ENCODE data around the gene SIRT2.

SIRT2 gene

GRCh38 chr19:38843175-38843758 is 56.2 kb downstream of the SIRT2 start:
- Mint-ChIP-seq H3K36me3 (ENCODE audit: low read depth) (peaks cover 100% of the 10 kb centered on the region), H3K27ac (no peak overlapping the region), H3K4me3 (no peak overlapping the region), H3K9me3 (no peaks in the 10 kb centered on the region), H3K4me1 (ENCODE audit: low read depth) (peaks cover 39% of the 10 kb centered on the region), H3K27me3 (no peaks in the 10 kb centered on the region)
- intact Hi-C loops (cut with micrococcal nuclease), result loop anchor here (10.0 kb wide), 1 partner anchor 108 kb away; no protein-coding TSS in a partner anchor

- intact Hi-C loops (cut with micrococcal nuclease), result loop anchor here (10.0 kb wide), 1 partner anchor 108 kb away; no protein-coding TSS in a partner anchor
- Mint-ChIP-seq H3K4me1 (ENCODE audit: low read depth) (peaks cover 33% of the 10 kb centered on the region), H3K36me3 (ENCODE audit: low read depth) (peaks cover 100% of the 10 kb centered on the region), H3K4me3 (no peak overlapping the region), H3K9me3 (no peaks in the 10 kb centered on the region), H3K27ac (no peak overlapping the region), H3K27me3 (no peaks in the 10 kb centered on the region)
Measured at GRCh38 chr19:38842439-38843174, 56.8 kb downstream of the SIRT2 start.

GRCh38 chr19:38841787-38842438 is 57.5 kb downstream of the SIRT2 start:
- Mint-ChIP-seq H3K4me1 (ENCODE audit: low read depth) (peaks cover 28% of the 10 kb centered on the region), H3K4me3 (no peak overlapping the region), H3K27me3 (no peaks in the 10 kb centered on the region), H3K27ac (no peak overlapping the region), H3K9me3 (no peaks in the 10 kb centered on the region), H3K36me3 (ENCODE audit: low read depth) (peaks cover 100% of the 10 kb centered on the region)
- intact Hi-C loops (cut with micrococcal nuclease), result loop anchor here (10.0 kb wide), 1 partner anchor 107 kb away; no protein-coding TSS in a partner anchor

GRCh38 chr19:38841180-38841766 is 58.1 kb downstream of the SIRT2 start:
- Mint-ChIP-seq H3K9me3 (no peaks in the 10 kb centered on the region), H3K4me3 (no peak overlapping the region), H3K36me3 (ENCODE audit: low read depth) (peaks cover 100% of the 10 kb centered on the region), H3K27ac (no peak overlapping the region), H3K27me3 (no peaks in the 10 kb centered on the region), H3K4me1 (ENCODE audit: low read depth) (peaks cover 27% of the 10 kb centered on the region)
- intact Hi-C loops (cut with micrococcal nuclease), result loop anchor here (10.0 kb wide), 1 partner anchor 106 kb away; no protein-coding TSS in a partner anchor

DNA sequence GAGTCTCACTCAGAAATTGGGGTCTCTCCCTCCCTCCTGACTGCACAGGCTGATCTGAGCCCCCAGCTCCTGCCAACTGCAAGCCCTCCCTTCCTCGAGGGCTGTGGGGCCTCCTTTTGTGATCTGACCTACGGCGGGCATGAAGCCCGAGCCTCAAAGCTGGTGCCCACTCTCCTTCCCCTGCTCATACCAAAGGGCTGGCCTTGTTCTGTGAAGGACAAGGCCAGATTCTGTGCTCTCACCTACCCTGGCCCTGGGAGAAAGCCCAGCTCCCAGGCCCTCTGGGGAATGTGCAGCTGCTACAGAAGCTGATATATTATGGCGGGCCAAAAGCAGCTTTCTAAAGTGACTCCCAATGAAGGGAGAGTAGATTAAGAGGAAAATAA is 58.8 kb downstream of the SIRT2 start:
- H3K9me3 Mint-ChIP-seq, result no peaks in the 10 kb centered on the region
- H3K4me3 Mint-ChIP-seq, result no peak overlapping the region
- H3K27me3 Mint-ChIP-seq, result no peaks in the 10 kb centered on the region
- intact Hi-C loops (cut with micrococcal nuclease), result loop anchor here (10.0 kb wide), 1 partner anchor 106 kb away; no protein-coding TSS in a partner anchor
- H3K27ac Mint-ChIP-seq, result no peak overlapping the region
- peaks cover 100% of the 10 kb centered on the region for H3K36me3 Mint-ChIP-seq (ENCODE audit: low read depth)
- H3K4me1 Mint-ChIP-seq (ENCODE audit: low read depth), result peaks cover 24% of the 10 kb centered on the region

DNA sequence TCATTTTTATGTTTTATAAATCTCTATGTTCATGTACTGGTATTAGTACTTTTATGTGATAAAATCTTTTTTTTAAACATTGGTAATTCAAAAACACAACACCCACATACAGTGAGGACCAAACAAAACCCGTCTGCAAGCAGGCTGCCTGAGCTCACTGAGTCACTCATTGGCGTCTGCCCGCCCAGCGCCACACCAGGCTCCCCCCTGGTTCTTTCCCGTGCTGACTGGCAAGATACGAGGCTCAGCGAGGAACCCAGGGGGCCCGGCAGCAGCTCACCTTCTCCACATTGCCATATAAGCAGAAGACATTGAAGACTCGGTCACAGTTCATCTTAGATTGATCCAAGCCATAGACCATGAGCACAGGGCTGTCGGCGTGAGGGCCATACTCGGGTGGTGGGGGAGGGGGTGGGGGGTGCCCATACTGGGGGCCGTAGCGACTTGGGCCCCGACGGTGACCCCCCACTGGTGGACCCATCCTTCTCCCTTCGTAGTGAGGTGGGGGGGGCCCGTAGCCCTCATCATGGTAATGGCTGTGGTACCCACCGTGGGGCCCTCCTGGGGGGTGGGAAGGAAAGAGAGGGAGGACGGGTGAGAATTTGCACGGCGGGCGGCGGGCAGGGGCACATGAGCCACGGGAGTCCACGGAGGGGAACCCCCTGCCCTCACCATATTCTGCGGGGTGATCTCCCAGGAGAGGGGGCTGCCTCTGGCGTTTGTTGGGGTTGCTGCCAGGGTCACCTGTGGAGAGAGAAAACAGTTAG is 59.4 kb downstream of the SIRT2 start:
- H3K4me1 Mint-ChIP-seq (ENCODE audit: low read depth), result peaks cover 19% of the 10 kb centered on the region

DNA sequence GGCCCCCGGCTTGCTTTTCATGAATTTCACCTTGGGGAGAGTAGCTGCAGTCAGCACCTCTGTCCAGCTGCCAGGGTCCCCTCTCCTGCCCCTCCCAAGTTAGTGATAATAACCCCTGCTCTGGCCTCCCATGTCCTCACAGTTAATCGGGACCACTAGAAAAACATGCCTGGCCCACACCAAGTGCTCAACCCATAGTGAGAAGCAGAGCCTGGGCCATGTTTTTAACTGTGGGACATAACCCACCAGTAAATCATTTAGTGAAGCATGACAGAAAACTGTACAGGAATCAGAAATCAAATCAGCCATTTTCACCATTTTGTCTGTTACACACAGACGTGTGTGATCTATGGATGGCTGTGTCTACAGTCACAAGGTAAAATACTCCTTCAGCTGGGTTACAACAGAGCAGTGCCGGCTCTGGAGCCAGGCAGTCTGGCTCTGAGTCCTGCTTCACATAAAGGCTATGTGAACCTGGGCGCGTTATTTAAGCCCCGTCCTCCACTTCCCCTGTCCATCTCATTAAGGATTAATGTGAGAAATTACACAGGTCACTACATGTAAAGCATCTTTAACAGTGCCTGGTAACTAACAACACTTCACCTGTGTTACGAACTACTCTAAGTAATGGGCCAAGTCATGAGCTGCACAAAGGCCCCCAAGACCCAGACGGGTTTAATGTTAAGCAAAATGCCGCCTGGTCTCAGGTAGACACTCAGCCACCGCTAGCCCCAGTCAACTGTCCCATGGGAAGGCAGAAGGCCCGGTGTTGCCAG is 60.2 kb downstream of the SIRT2 start:
- H3K4me3 Mint-ChIP-seq, result no peak overlapping the region
- H3K9me3 Mint-ChIP-seq, result no peaks in the 10 kb centered on the region
- peaks cover 13% of the 10 kb centered on the region for H3K4me1 Mint-ChIP-seq (ENCODE audit: low read depth)
- intact Hi-C loops (cut with micrococcal nuclease), result no loop called here
- H3K36me3 Mint-ChIP-seq (ENCODE audit: low read depth), result peaks cover 90% of the 10 kb centered on the region
- H3K27me3 Mint-ChIP-seq, result no peaks in the 10 kb centered on the region
- H3K27ac Mint-ChIP-seq, result no peak overlapping the region

More for the DNA sequence above, 59.4 kb downstream of the SIRT2 start:
- Mint-ChIP-seq H3K27ac (no peak overlapping the region), H3K27me3 (no peaks in the 10 kb centered on the region), H3K36me3 (ENCODE audit: low read depth) (peaks cover 98% of the 10 kb centered on the region), H3K4me3 (no peak overlapping the region), H3K9me3 (no peaks in the 10 kb centered on the region)
- intact Hi-C loops (cut with micrococcal nuclease), result loop anchor here (10.0 kb wide), 1 partner anchor 105 kb away; no protein-coding TSS in a partner anchor

GRCh38 chr19:38838208-38838985 is 61.0 kb downstream of the SIRT2 start:
- H3K4me1 Mint-ChIP-seq (ENCODE audit: low read depth), result peaks cover 5% of the 10 kb centered on the region
- peaks cover 82% of the 10 kb centered on the region for H3K36me3 Mint-ChIP-seq (ENCODE audit: low read depth)
- intact Hi-C loops (cut with micrococcal nuclease), result no loop called here
- no peaks in the 10 kb centered on the region for H3K9me3 Mint-ChIP-seq
- H3K4me3 Mint-ChIP-seq, result no peak overlapping the region
- H3K27ac Mint-ChIP-seq, result no peak overlapping the region
- no peaks in the 10 kb centered on the region for H3K27me3 Mint-ChIP-seq

DNA sequence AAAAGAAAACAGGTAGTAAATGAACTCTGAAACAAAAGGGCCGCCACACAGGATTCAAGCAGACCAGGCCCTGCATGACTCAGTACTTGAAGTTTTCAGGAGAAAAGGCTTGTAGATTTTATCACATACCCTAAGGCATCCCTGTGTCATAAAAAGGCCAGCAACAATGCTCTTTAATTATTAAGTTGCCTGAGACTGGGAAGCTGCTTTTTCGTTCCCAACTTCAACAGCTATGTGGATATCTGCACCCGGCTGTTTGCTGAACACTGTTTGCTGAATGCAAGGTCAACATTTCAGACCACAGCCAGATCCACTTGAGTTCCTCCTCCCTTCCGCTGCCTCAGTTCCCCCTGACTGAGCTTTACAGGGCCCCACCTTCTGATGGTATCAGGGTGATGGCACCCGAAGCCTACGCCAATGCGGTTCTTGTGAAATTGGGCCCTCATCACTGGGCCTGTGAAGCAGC is 61.7 kb downstream of the SIRT2 start:
- Mint-ChIP-seq H3K27ac (no peak overlapping the region), H3K27me3 (no peaks in the 10 kb centered on the region), H3K9me3 (no peaks in the 10 kb centered on the region), H3K4me3 (no peak overlapping the region), H3K4me1 (ENCODE audit: low read depth) (peaks cover 6% of the 10 kb centered on the region), H3K36me3 (ENCODE audit: low read depth) (peaks cover 75% of the 10 kb centered on the region)
- intact Hi-C loops (cut with micrococcal nuclease), result no loop called here

GRCh38 chr19:38836983-38837626 is 62.3 kb downstream of the SIRT2 start:
- peaks cover 69% of the 10 kb centered on the region for H3K36me3 Mint-ChIP-seq (ENCODE audit: low read depth)
- H3K27ac Mint-ChIP-seq, result no peak overlapping the region
- H3K27me3 Mint-ChIP-seq, result no peaks in the 10 kb centered on the region
- H3K4me1 Mint-ChIP-seq (ENCODE audit: low read depth), result peaks cover 10% of the 10 kb centered on the region
- H3K9me3 Mint-ChIP-seq, result no peaks in the 10 kb centered on the region
- intact Hi-C loops (cut with micrococcal nuclease), result no loop called here
- H3K4me3 Mint-ChIP-seq, result no peak overlapping the region

GRCh38 chr19:38836159-38836982 is 63.0 kb downstream of the SIRT2 start:
- intact Hi-C loops (cut with micrococcal nuclease), result no loop called here
- H3K4me3 Mint-ChIP-seq, result no peak overlapping the region
- H3K9me3 Mint-ChIP-seq, result no peaks in the 10 kb centered on the region
- peaks cover 14% of the 10 kb centered on the region for H3K4me1 Mint-ChIP-seq (ENCODE audit: low read depth)
- no peak overlapping the region for H3K27ac Mint-ChIP-seq
- peaks cover 68% of the 10 kb centered on the region for H3K36me3 Mint-ChIP-seq (ENCODE audit: low read depth)
- H3K27me3 Mint-ChIP-seq, result no peaks in the 10 kb centered on the region
